ENCODE data around the gene DISC1. TPM values are rescaled to one million over a fixed set of nuclear protein-coding genes. Genes with fewer than 3 reads are reported as not detected.
"Not testable (repeated sequence)": the region's sequence is repeated elsewhere in the genome, so short reads cannot be mapped to it uniquely, and the experiment has no call there.

The DISC1 gene
- total and polyA plus RNA-seq, 2 donors (not counting 1 experiment from before 2014, with no cell fraction given): 2.0 to 4.3 TPM

- TF ChIP-seq EZH2 (IDR thresholded peaks at IDR 0.05; ENCODE audit: low read length, missing control alignments): no peak
- TF ChIP-seq CTCF (conservative IDR thresholded peaks at IDR 0.05 in 1 of 2, IDR thresholded peaks at IDR 0.05 in 1 of 2; ENCODE audit: low read depth in 1 of 2, low read length in 2 of 2): no peak
- H3K9me3 ChIP-seq (ENCODE audit: control insufficient read depth, insufficient read depth, low read depth, low read length): no peaks in the 10 kb centered on the region
- no peaks in the 10 kb centered on the region for H3K27me3 ChIP-seq (ENCODE audit: control insufficient read depth, insufficient read depth, low read length)
- no peak overlapping the region for H2AFZ ChIP-seq (ENCODE audit: low read length)
- no peaks in the 10 kb centered on the region for H3K4me1 ChIP-seq (ENCODE audit: control insufficient read depth, extremely low read depth, insufficient read depth, low read length)
- no peak overlapping the region for H3K4me3 ChIP-seq (replicated peaks in 1 of 4; ENCODE audit: control extremely low read depth in 1 of 4, insufficient read depth in 1 of 4, low read depth in 3 of 4, low read length in 4 of 4)
- H3K79me2 ChIP-seq (ENCODE audit: control insufficient read depth, insufficient read depth, low read length): no peaks in the 10 kb centered on the region
- no peaks in the 10 kb centered on the region for H3K36me3 ChIP-seq (ENCODE audit: control insufficient read depth, insufficient read depth, low read length)
- no peak overlapping the region for H3K4me2 ChIP-seq (ENCODE audit: extremely low read depth, insufficient read depth, low read length)
- H4K20me1 ChIP-seq (ENCODE audit: control insufficient read depth, extremely low read depth, insufficient read depth, low read length): no peaks in the 10 kb centered on the region
- H3K9ac ChIP-seq (ENCODE audit: insufficient read depth, low read length): no peak overlapping the region
- H3K27ac ChIP-seq (ENCODE audit: insufficient read depth, low read length): no peak overlapping the region
- no peak for DNase-seq (ENCODE audit: low read depth in 2 of 2)
Measured at GRCh38 chr1:231965615-231966014, 339.0 kb downstream of the DISC1 start.

DNA sequence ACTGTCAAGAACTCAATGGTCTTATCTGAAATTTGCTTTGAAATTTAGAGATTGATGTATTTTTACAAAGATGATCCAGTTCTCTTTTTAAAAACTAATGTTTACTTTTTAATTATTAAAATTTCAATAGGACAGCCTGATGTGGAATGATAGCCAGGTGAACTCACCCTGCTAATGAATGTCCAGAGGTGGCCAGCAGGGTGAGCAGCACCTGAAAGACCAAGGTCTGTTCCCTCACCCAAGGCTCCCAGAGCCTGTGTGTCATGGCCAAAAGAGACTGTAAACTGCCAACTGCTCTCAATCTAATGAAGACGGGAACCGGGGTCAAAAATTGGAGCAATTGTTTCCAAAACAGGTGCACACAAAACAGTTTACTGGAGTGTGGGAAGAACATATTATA lies 340.4 kb downstream of the DISC1 start:
- H3K9me3 ChIP-seq (ENCODE audit: control insufficient read depth, insufficient read depth, low read depth, low read length): no peaks in the 10 kb centered on the region
- H3K4me3 ChIP-seq (replicated peaks in 1 of 4; ENCODE audit: control extremely low read depth in 1 of 4, insufficient read depth in 1 of 4, low read depth in 3 of 4, low read length in 4 of 4): no peak overlapping the region
- H3K9ac ChIP-seq (ENCODE audit: insufficient read depth, low read length): no peak overlapping the region
- no peak overlapping the region for H2AFZ ChIP-seq (ENCODE audit: low read length)
- H3K4me1 ChIP-seq (ENCODE audit: control insufficient read depth, extremely low read depth, insufficient read depth, low read length): no peaks in the 10 kb centered on the region
- TF ChIP-seq EZH2 (IDR thresholded peaks at IDR 0.05; ENCODE audit: low read length, missing control alignments) (no peak), CTCF (conservative IDR thresholded peaks at IDR 0.05 in 1 of 2, IDR thresholded peaks at IDR 0.05 in 1 of 2; ENCODE audit: low read depth in 1 of 2, low read length in 2 of 2) (no peak)
- H4K20me1 ChIP-seq (ENCODE audit: control insufficient read depth, extremely low read depth, insufficient read depth, low read length): no peaks in the 10 kb centered on the region
- no peak overlapping the region for H3K4me2 ChIP-seq (ENCODE audit: extremely low read depth, insufficient read depth, low read length)
- DNase-seq (ENCODE audit: low read depth in 2 of 2): no peak
- H3K27ac ChIP-seq (ENCODE audit: insufficient read depth, low read length): no peak overlapping the region
- no peaks in the 10 kb centered on the region for H3K79me2 ChIP-seq (ENCODE audit: control insufficient read depth, insufficient read depth, low read length)
- no peaks in the 10 kb centered on the region for H3K36me3 ChIP-seq (ENCODE audit: control insufficient read depth, insufficient read depth, low read length)
- H3K27me3 ChIP-seq (ENCODE audit: control insufficient read depth, insufficient read depth, low read length): no peaks in the 10 kb centered on the region

DNA sequence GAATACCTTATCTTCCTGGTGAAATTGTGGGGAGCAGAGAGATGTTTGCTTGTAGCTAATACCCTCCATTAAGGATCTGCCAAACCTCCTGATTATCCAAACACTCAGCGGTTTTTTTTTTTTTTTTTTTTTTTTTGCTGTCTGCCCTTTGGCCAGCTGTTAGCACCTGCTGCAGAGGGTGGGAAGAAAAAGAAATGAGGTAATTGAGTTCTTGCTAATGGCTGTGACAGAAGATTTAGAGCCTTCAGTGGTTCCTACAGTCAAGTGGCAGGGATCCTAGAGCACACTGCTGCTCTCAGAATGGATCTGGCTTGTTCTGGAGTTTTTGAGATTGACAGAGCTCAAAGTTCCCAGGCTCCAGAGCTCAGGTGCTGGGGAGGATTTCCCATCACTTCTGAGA lies 342.5 kb downstream of the DISC1 start:
- DNase-seq (ENCODE audit: low read depth in 2 of 2): no peak

DNA sequence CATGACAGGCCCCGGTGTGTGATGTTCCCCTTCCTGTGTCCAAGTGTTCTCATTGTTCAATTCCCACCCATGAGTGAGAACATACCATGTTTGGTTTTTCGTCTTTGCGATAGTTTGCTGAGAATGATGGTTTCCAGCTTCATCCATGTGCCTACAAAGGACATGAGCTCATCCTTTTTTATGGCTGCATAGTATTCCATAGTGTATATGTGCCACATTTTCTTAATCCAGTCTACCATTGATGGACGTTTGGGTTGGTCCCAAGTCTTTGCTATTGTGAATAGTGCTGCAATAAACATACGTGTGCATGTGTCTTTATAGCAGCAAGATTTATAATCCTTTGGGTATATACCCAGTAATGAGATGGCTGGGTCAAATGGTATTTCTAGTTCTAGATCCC lies 343.2 kb downstream of the DISC1 start:
- not testable (repeated sequence) for H4K20me1 ChIP-seq (ENCODE audit: control insufficient read depth, extremely low read depth, insufficient read depth, low read length); H3K79me2 ChIP-seq (ENCODE audit: control insufficient read depth, insufficient read depth, low read length); H3K27ac ChIP-seq (ENCODE audit: insufficient read depth, low read length); H3K4me2 ChIP-seq (ENCODE audit: extremely low read depth, insufficient read depth, low read length); H3K36me3 ChIP-seq (ENCODE audit: control insufficient read depth, insufficient read depth, low read length); H3K27me3 ChIP-seq (ENCODE audit: control insufficient read depth, insufficient read depth, low read length); H3K4me3 ChIP-seq (replicated peaks in 1 of 4; ENCODE audit: control extremely low read depth in 1 of 4, insufficient read depth in 1 of 4, low read depth in 3 of 4, low read length in 4 of 4); H3K9me3 ChIP-seq (ENCODE audit: control insufficient read depth, insufficient read depth, low read depth, low read length); DNase-seq (ENCODE audit: low read depth in 2 of 2); H3K9ac ChIP-seq (ENCODE audit: insufficient read depth, low read length); H3K4me1 ChIP-seq (ENCODE audit: control insufficient read depth, extremely low read depth, insufficient read depth, low read length); H2AFZ ChIP-seq (ENCODE audit: low read length)

More for the DNA sequence above, 342.5 kb downstream of the DISC1 start:
- no peaks in the 10 kb centered on the region for H3K36me3 ChIP-seq (ENCODE audit: control insufficient read depth, insufficient read depth, low read length)
- TF ChIP-seq CTCF (conservative IDR thresholded peaks at IDR 0.05 in 1 of 2, IDR thresholded peaks at IDR 0.05 in 1 of 2; ENCODE audit: low read depth in 1 of 2, low read length in 2 of 2) (no peak), EZH2 (IDR thresholded peaks at IDR 0.05; ENCODE audit: low read length, missing control alignments) (no peak)
- no peaks in the 10 kb centered on the region for H3K27me3 ChIP-seq (ENCODE audit: control insufficient read depth, insufficient read depth, low read length)
- H3K4me3 ChIP-seq (replicated peaks in 1 of 4; ENCODE audit: control extremely low read depth in 1 of 4, insufficient read depth in 1 of 4, low read depth in 3 of 4, low read length in 4 of 4): no peak overlapping the region
- no peak overlapping the region for H3K27ac ChIP-seq (ENCODE audit: insufficient read depth, low read length)
- H3K9me3 ChIP-seq (ENCODE audit: control insufficient read depth, insufficient read depth, low read depth, low read length): no peaks in the 10 kb centered on the region
- H3K4me1 ChIP-seq (ENCODE audit: control insufficient read depth, extremely low read depth, insufficient read depth, low read length): no peaks in the 10 kb centered on the region
- H3K79me2 ChIP-seq (ENCODE audit: control insufficient read depth, insufficient read depth, low read length): no peaks in the 10 kb centered on the region
- no peaks in the 10 kb centered on the region for H4K20me1 ChIP-seq (ENCODE audit: control insufficient read depth, extremely low read depth, insufficient read depth, low read length)
- H3K9ac ChIP-seq (ENCODE audit: insufficient read depth, low read length): no peak overlapping the region
- no peak overlapping the region for H2AFZ ChIP-seq (ENCODE audit: low read length)
- no peak overlapping the region for H3K4me2 ChIP-seq (ENCODE audit: extremely low read depth, insufficient read depth, low read length)

Data from fibroblast of lung (primary cell).